Neuronal stem cell (in vitro differentiated cells): ENCODE measurements around the gene GPR39.
"Not testable (repeated sequence)": the region's sequence is repeated elsewhere in the genome, so short reads cannot be mapped to it uniquely, and the experiment has no call there.

ENCODE experiments used
- DNase-seq: peaks from one replicate; pipeline ENCODE4 v3.0.0-alpha.2; 2013; ENCODE audit warnings: low spot score
- H2AFZ ChIP-seq: one replicate; pipeline ENCODE4 v1.6.1; 2013; ENCODE audit warnings: mild to moderate bottlenecking, low read length, inconsistent platforms
- H2AK5ac ChIP-seq: 2 replicates; pipeline ENCODE4 v1.6.1; 2013; ENCODE audit warnings: low read depth, mild to moderate bottlenecking, inconsistent platforms, low read length, moderate library complexity, mixed read lengths
- H2BK120ac ChIP-seq: 2 replicates; pipeline ENCODE4 v1.6.1; 2013; ENCODE audit warnings: low read depth, mild to moderate bottlenecking, inconsistent platforms, low read length, moderate library complexity, mixed read lengths
- H2BK12ac ChIP-seq: one replicate; pipeline ENCODE4 v1.6.1; 2013; ENCODE audit warnings: low read length, inconsistent platforms
- H2BK15ac ChIP-seq: 2 replicates; pipeline ENCODE4 v1.6.1; 2013; ENCODE audit warnings: mild to moderate bottlenecking, low read length, inconsistent platforms, mixed read lengths
- H2BK5ac ChIP-seq: one replicate; pipeline ENCODE4 v1.6.1; 2013; ENCODE audit warnings: inconsistent platforms, mild to moderate bottlenecking, low read length, moderate library complexity
- H3K14ac ChIP-seq: one replicate; pipeline ENCODE4 v1.6.1; 2013; ENCODE audit warnings: low read length, inconsistent platforms
- H3K18ac ChIP-seq: 2 replicates; pipeline ENCODE4 v1.6.1; 2013; ENCODE audit warnings: low read length, inconsistent platforms
- H3K23ac ChIP-seq: 2 replicates; pipeline ENCODE4 v1.6.1; 2013; ENCODE audit warnings: low read depth, mild to moderate bottlenecking, mixed read lengths, low read length, inconsistent platforms; ENCODE audit not compliant: poor library complexity
- H3K27ac ChIP-seq: replicated peaks from 3 replicates; pipeline ENCODE4 v1.5.1; 2013; ENCODE audit warnings: low read length, inconsistent platforms
- H3K27me3 ChIP-seq, 3 experiments: 2 replicates each; pipeline ENCODE4 v1.6.1; 2013; ENCODE audit warnings: low read length in 3 of 3, mild to moderate bottlenecking in 2 of 3, inconsistent platforms in 1 of 3, low read depth in 1 of 3, mixed read lengths in 1 of 3, moderate library complexity in 1 of 3; ENCODE audit not compliant: control insufficient read depth in 3 of 3, insufficient read depth in 3 of 3
- H3K36me3 ChIP-seq, 2 donors: replicated peaks in 1 of 2; 2 replicates each; pipeline ENCODE4 v1.6.1; 2013; ENCODE audit warnings: low read length in 2 of 2; ENCODE audit not compliant: control insufficient read depth in 2 of 2, insufficient read depth in 2 of 2
- H3K4ac ChIP-seq: 2 replicates; pipeline ENCODE4 v1.6.1; 2013; ENCODE audit warnings: inconsistent platforms, mild to moderate bottlenecking, low read length, moderate library complexity
- H3K4me1 ChIP-seq, 2 donors: 1 replicate in 1 of 2; 2 replicates in 1 of 2; pipeline ENCODE4 v1.6.1; 2013; ENCODE audit warnings: low read length in 2 of 2, low read depth in 1 of 2; ENCODE audit not compliant: control insufficient read depth in 2 of 2, insufficient read depth in 1 of 2
- H3K4me2 ChIP-seq: one replicate; pipeline ENCODE4 v1.6.1; 2013; ENCODE audit warnings: mild to moderate bottlenecking, low read length, inconsistent platforms; ENCODE audit not compliant: insufficient read depth, poor library complexity, severe bottlenecking
- H3K4me3 ChIP-seq, 2 donors: 2 replicates each; pipeline ENCODE4 v1.5.1; 2013; ENCODE audit warnings: low read length in 2 of 2, mild to moderate bottlenecking in 2 of 2, inconsistent platforms in 1 of 2, moderate library complexity in 1 of 2
- H3K79me1 ChIP-seq: one replicate; pipeline ENCODE4 v1.6.1; 2013; ENCODE audit warnings: low read depth, mild to moderate bottlenecking, inconsistent platforms, low read length, moderate library complexity
- H3K9ac ChIP-seq: one replicate; pipeline ENCODE4 v1.6.1; 2013; ENCODE audit warnings: mild to moderate bottlenecking, low read depth, low read length, inconsistent platforms; ENCODE audit not compliant: poor library complexity
- H3K9me3 ChIP-seq, 2 donors: replicated peaks in 1 of 2; 2 replicates each; pipeline versions ENCODE3 to v1.6.1; 2013; ENCODE audit warnings: low read length in 2 of 2, mild to moderate bottlenecking in 2 of 2, inconsistent platforms in 1 of 2, low read depth in 1 of 2, mixed read lengths in 1 of 2, moderate library complexity in 1 of 2; ENCODE audit not compliant: control insufficient read depth in 2 of 2, insufficient read depth in 1 of 2
- H4K8ac ChIP-seq: one replicate; pipeline ENCODE4 v1.6.1; 2013; ENCODE audit warnings: low read depth, mild to moderate bottlenecking, inconsistent platforms, low read length, moderate library complexity
- H4K91ac ChIP-seq: one replicate; pipeline ENCODE4 v1.6.1; 2013; ENCODE audit warnings: low read length, low read depth, mild to moderate bottlenecking, inconsistent platforms; ENCODE audit not compliant: poor library complexity
- WGBS, 2 donors: extraction: QIAGEN DNeasy Blood & Tissue Kit; methylation state at CpG; one replicate each; pipeline ENCODE4 v1.1.7; 2013; ENCODE audit warnings: missing lambda C conversion rate in 2 of 2, mixed read lengths in 1 of 2; ENCODE audit not compliant: insufficient read length in 2 of 2, insufficient replicate concordance in 1 of 2; ENCODE audit errors: extremely low coverage in 2 of 2; 5-methylcytosine and 5-hydroxymethylcytosine counted together

The GPR39 gene

GRCh38 chr2:132521341-132521740 is 104.7 kb downstream of the GPR39 start:
- Histone ChIP-seq H3K4me1 (no peaks in the 10 kb centered on the region), H3K4ac (no peak overlapping the region)
- no CpG with 5 or more reads among the region's 3 CpGs for WGBS, 2 donors

GRCh38 chr2:132522901-132523300 is 106.3 kb downstream of the GPR39 start:
- H3K4me3 ChIP-seq = no peak overlapping the region
- no peaks in the 10 kb centered on the region for H3K9me3 ChIP-seq
- no peak overlapping the region for H2AK5ac ChIP-seq
- no peak overlapping the region for H3K9ac ChIP-seq
- no peak overlapping the region for H4K91ac ChIP-seq
- no peak overlapping the region for H2AFZ ChIP-seq
- no peak overlapping the region for H3K23ac ChIP-seq
- no peak overlapping the region for H3K18ac ChIP-seq
- H4K8ac ChIP-seq = no peak overlapping the region
- H2BK15ac ChIP-seq = no peak overlapping the region
- no peaks in the 10 kb centered on the region for H3K79me1 ChIP-seq
- H3K4ac ChIP-seq = no peak overlapping the region
- no peaks in the 10 kb centered on the region for H3K4me1 ChIP-seq
- peaks cover 0 to 5% (median 0%) of the 10 kb centered on the region in 3 experiments for H3K27me3 ChIP-seq
- DNase-seq = no peak
- H2BK5ac ChIP-seq = no peak overlapping the region
- H2BK120ac ChIP-seq = no peak overlapping the region
- no peak overlapping the region for H2BK12ac ChIP-seq
- no peak overlapping the region for H3K27ac ChIP-seq
- H3K36me3 ChIP-seq = no peaks in the 10 kb centered on the region
- no peak overlapping the region for H3K14ac ChIP-seq
- no peak overlapping the region for H3K4me2 ChIP-seq
- WGBS, 2 donors = no CpG with 5 or more reads among the region's 4 CpGs

More at GRCh38 chr2:132521341-132521740, 104.7 kb downstream of the GPR39 start:
- H4K8ac ChIP-seq = no peak overlapping the region
- no peak overlapping the region for H3K23ac ChIP-seq
- H3K79me1 ChIP-seq = no peaks in the 10 kb centered on the region
- H2BK15ac ChIP-seq = no peak overlapping the region
- no peak overlapping the region for H2BK120ac ChIP-seq
- H3K4me3 ChIP-seq = no peak overlapping the region
- no peak overlapping the region for H3K4me2 ChIP-seq
- no peak overlapping the region for H2AK5ac ChIP-seq
- no peak overlapping the region for H3K14ac ChIP-seq
- peaks cover 0 to 9% (median 0%) of the 10 kb centered on the region in 3 experiments for H3K27me3 ChIP-seq
- no peaks in the 10 kb centered on the region for H3K9me3 ChIP-seq
- no peak overlapping the region for H2BK12ac ChIP-seq
- no peak overlapping the region for H2BK5ac ChIP-seq
- no peak overlapping the region for H4K91ac ChIP-seq
- no peak for DNase-seq
- no peak overlapping the region for H3K18ac ChIP-seq
- H3K36me3 ChIP-seq = no peaks in the 10 kb centered on the region
- H2AFZ ChIP-seq = no peak overlapping the region
- H3K27ac ChIP-seq = no peak overlapping the region
- no peak overlapping the region for H3K9ac ChIP-seq

- H2BK15ac ChIP-seq, H3K4me3 ChIP-seq, H3K4me2 ChIP-seq, H4K8ac ChIP-seq, H3K27me3 ChIP-seq, H3K9me3 ChIP-seq, H3K36me3 ChIP-seq, H3K79me1 ChIP-seq, H2BK12ac ChIP-seq, H3K14ac ChIP-seq, H3K18ac ChIP-seq, H3K4me1 ChIP-seq, H4K91ac ChIP-seq, H3K23ac ChIP-seq, H3K9ac ChIP-seq, H2BK5ac ChIP-seq, DNase-seq, H3K4ac ChIP-seq, H2AFZ ChIP-seq, H2AK5ac ChIP-seq, H3K27ac ChIP-seq, H2BK120ac ChIP-seq: not testable (repeated sequence)
- no CpG with 5 or more reads among the region's 1 CpG for WGBS, 2 donors
Measured at GRCh38 chr2:132537061-132537460, 120.5 kb downstream of the GPR39 start.

GRCh38 chr2:132538331-132538855 is 121.8 kb downstream of the GPR39 start:
- H4K91ac ChIP-seq = no peak overlapping the region
- H3K27me3 ChIP-seq = peaks cover 0 to 6% (median 0%) of the 10 kb centered on the region in 3 experiments
- no peak overlapping the region for H2AFZ ChIP-seq
- no peak overlapping the region for H3K14ac ChIP-seq
- H3K23ac ChIP-seq = no peak overlapping the region
- H2BK15ac ChIP-seq = no peak overlapping the region
- H3K18ac ChIP-seq = no peak overlapping the region
- H3K27ac ChIP-seq = no peak overlapping the region
- no CpG with 5 or more reads among the region's 4 CpGs for WGBS, 2 donors
- H2BK120ac ChIP-seq = no peak overlapping the region
- H3K4me1 ChIP-seq = peaks cover 2 to 4% of the 10 kb centered on the region in 2 donors
- no peaks in the 10 kb centered on the region for H3K79me1 ChIP-seq
- no peak overlapping the region for H4K8ac ChIP-seq
- no peak overlapping the region for H3K4ac ChIP-seq
- H3K36me3 ChIP-seq = no peaks in the 10 kb centered on the region
- H2AK5ac ChIP-seq = no peak overlapping the region
- no peak overlapping the region for H2BK12ac ChIP-seq
- no peak overlapping the region for H3K4me2 ChIP-seq
- no peak overlapping the region for H3K9ac ChIP-seq
- no peak overlapping the region for H3K4me3 ChIP-seq
- H2BK5ac ChIP-seq = no peak overlapping the region
- peaks cover 0 to 14% of the 10 kb centered on the region in 2 donors for H3K9me3 ChIP-seq
- DNase-seq = no peak
